ENCODE data around the gene SLFN5.
"Not testable (repeated sequence)": the region's sequence is repeated elsewhere in the genome, so short reads cannot be mapped to it uniquely, and the experiment has no call there.

Gene SLFN5

GRCh38 chr17:35242805-35243560 is at the start of gene SLFN5:
Gene SLFN5, plus strand, starts transcription at chr17:35243072. Its CDS starts 15,619 bp downstream, at chr17:35258691.
- peak; percentile 51 for FAIRE-seq

GRCh38 chr17:35194001-35194400 is 48.9 kb upstream of the SLFN5 start, which contains the start of gene SLC35G3:
Gene SLC35G3, minus strand, starts transcription at chr17:35194393. Its CDS starts 86 bp downstream, at chr17:35194307.
- DNase-seq (ENCODE audit: insufficient read length, low spot score); FAIRE-seq: not testable (repeated sequence)

More at GRCh38 chr17:35242805-35243560, at the start of gene SLFN5:
- DNase-seq (ENCODE audit: insufficient read length, low spot score), result peak; percentile 94

- not testable (repeated sequence) for FAIRE-seq; DNase-seq (ENCODE audit: insufficient read length, low spot score)
Measured at GRCh38 chr17:35195062-35195461, 47.8 kb upstream of the SLFN5 start.

- FAIRE-seq; DNase-seq (ENCODE audit: insufficient read length, low spot score): not testable (repeated sequence)
Measured at GRCh38 chr17:35202582-35202981, 40.3 kb upstream of the SLFN5 start.

- FAIRE-seq, result no peak
- DNase-seq (ENCODE audit: insufficient read length, low spot score), result no peak
Measured at GRCh38 chr17:35210741-35211140, 32.1 kb upstream of the SLFN5 start.

GRCh38 chr17:35212668-35213067 is 30.2 kb upstream of the SLFN5 start:
- FAIRE-seq, result no peak
- no peak for DNase-seq (ENCODE audit: insufficient read length, low spot score)

GRCh38 chr17:35213412-35213940 is 29.4 kb upstream of the SLFN5 start:
- FAIRE-seq, result no peak
- no peak for DNase-seq (ENCODE audit: insufficient read length, low spot score)

GRCh38 chr17:35214192-35214591 is 28.7 kb upstream of the SLFN5 start:
- DNase-seq (ENCODE audit: insufficient read length, low spot score) (no peak), FAIRE-seq (no peak)

- FAIRE-seq (no peak), DNase-seq (ENCODE audit: insufficient read length, low spot score) (no peak)
Measured at GRCh38 chr17:35214631-35215273, 28.1 kb upstream of the SLFN5 start.

- FAIRE-seq, result no peak
- no peak for DNase-seq (ENCODE audit: insufficient read length, low spot score)
Measured at GRCh38 chr17:35217107-35217506, 25.8 kb upstream of the SLFN5 start.

GRCh38 chr17:35218915-35219314 is 24.0 kb upstream of the SLFN5 start:
- FAIRE-seq, result no peak
- no peak for DNase-seq (ENCODE audit: insufficient read length, low spot score)

- DNase-seq (ENCODE audit: insufficient read length, low spot score) (no peak), FAIRE-seq (no peak)
Measured at GRCh38 chr17:35222452-35222851, 20.4 kb upstream of the SLFN5 start.

- no peak for DNase-seq (ENCODE audit: insufficient read length, low spot score)
- FAIRE-seq, result no peak
Measured at GRCh38 chr17:35224436-35224835, 18.4 kb upstream of the SLFN5 start.

- DNase-seq (ENCODE audit: insufficient read length, low spot score) (no peak), FAIRE-seq (no peak)
Measured at GRCh38 chr17:35227546-35227945, 15.3 kb upstream of the SLFN5 start.

- no peak for DNase-seq (ENCODE audit: insufficient read length, low spot score)
- FAIRE-seq, result no peak
Measured at GRCh38 chr17:35229638-35230037, 13.2 kb upstream of the SLFN5 start.

- not testable (repeated sequence) for DNase-seq (ENCODE audit: insufficient read length, low spot score); FAIRE-seq
Measured at GRCh38 chr17:35234315-35234714, 8.6 kb upstream of the SLFN5 start.

GRCh38 chr17:35235289-35235688 is 7.6 kb upstream of the SLFN5 start:
- DNase-seq (ENCODE audit: insufficient read length, low spot score) (no peak), FAIRE-seq (no peak)

GRCh38 chr17:35235917-35236316 is 7.0 kb upstream of the SLFN5 start:
- DNase-seq (ENCODE audit: insufficient read length, low spot score), result no peak
- no peak for FAIRE-seq

- FAIRE-seq, result no peak
- no peak for DNase-seq (ENCODE audit: insufficient read length, low spot score)
Measured at GRCh38 chr17:35236821-35237220, 6.1 kb upstream of the SLFN5 start.

- DNase-seq (ENCODE audit: insufficient read length, low spot score) (no peak), FAIRE-seq (peak; percentile 23)
Measured at GRCh38 chr17:35238821-35239220, 4.1 kb upstream of the SLFN5 start.

GRCh38 chr17:35239823-35240222 is 3.0 kb upstream of the SLFN5 start:
- no peak for FAIRE-seq
- no peak for DNase-seq (ENCODE audit: insufficient read length, low spot score)

GRCh38 chr17:35240861-35241260 is 2.0 kb upstream of the SLFN5 start:
- FAIRE-seq (no peak), DNase-seq (ENCODE audit: insufficient read length, low spot score) (no peak)
